ENCODE data around the gene LARGE2.

DNA sequence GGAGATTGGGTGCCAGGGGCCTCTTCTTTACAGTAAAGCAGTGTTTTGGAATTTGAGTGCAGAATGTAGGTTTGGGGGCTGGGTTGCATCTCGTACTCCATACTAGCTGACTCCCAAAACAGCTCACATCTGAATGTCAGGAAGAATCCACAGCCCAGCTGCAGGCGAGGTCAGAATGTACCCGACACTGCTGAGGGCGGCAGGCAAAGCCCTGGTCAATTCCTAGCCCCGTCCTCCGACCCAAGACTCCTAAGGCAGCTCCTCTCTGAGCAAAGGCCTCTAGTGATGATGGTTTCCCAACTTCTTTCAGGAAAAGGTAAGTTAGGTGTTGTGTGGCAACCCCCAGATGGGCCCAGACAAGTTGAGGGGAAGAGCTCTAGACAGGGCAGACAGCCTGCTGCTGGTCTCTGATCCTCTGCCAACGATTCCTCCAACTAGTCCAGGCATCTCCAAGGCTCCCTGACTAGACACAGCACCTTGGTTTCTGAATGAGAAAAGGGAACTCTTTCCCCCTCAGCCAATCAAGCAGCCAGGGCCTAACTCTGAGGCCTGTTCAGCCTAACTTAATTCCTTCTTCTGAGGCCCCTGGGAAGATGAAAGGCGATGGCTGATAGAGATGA, 8.6 kb downstream of the LARGE2 start:
- TF ChIP-seq, protein P1, sequence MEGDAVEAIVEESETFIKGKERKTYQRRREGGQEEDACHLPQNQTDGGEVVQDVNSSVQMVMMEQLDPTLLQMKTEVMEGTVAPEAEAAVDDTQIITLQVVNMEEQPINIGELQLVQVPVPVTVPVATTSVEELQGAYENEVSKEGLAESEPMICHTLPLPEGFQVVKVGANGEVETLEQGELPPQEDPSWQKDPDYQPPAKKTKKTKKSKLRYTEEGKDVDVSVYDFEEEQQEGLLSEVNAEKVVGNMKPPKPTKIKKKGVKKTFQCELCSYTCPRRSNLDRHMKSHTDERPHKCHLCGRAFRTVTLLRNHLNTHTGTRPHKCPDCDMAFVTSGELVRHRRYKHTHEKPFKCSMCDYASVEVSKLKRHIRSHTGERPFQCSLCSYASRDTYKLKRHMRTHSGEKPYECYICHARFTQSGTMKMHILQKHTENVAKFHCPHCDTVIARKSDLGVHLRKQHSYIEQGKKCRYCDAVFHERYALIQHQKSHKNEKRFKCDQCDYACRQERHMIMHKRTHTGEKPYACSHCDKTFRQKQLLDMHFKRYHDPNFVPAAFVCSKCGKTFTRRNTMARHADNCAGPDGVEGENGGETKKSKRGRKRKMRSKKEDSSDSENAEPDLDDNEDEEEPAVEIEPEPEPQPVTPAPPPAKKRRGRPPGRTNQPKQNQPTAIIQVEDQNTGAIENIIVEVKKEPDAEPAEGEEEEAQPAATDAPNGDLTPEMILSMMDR (IDR thresholded peaks at IDR 0.05): no peak
- no peak for TF ChIP-seq POLR2A (IDR thresholded peaks at IDR 0.05)
- no peak for TF ChIP-seq POLR2AphosphoS5 (IDR thresholded peaks at IDR 0.05)
- no peak for TF ChIP-seq EP300 (IDR thresholded peaks at IDR 0.05)
